Kidney (tissue), 14 donors: ENCODE data around the gene OSR1. TPM values are rescaled to one million over a fixed set of nuclear protein-coding genes. Genes with fewer than 3 reads are reported as not detected.

Experiments used
- DNase-seq, 5 donors: peaks; one replicate each; pipeline ENCODE4 v3.0.0-alpha.2; 2013 to 2020
- FAIRE-seq: peaks from 2 replicates; lab custom pipeline; 2012; peaks lifted over from hg19 to GRCh38; lab: Jason Lieb, UNC
- H3K27ac ChIP-seq, 2 donors: one replicate each; pipeline ENCODE4 v1.7.0; 2013; ENCODE audit warnings: low read depth in 2 of 2, low read length in 2 of 2, inconsistent platforms in 1 of 2
- H3K27me3 ChIP-seq: one replicate; pipeline ENCODE4 v1.7.1; 2013; ENCODE audit warnings: low read length, inconsistent platforms; ENCODE audit not compliant: control insufficient read depth, insufficient read depth
- H3K36me3 ChIP-seq, 3 donors: one replicate each; pipeline versions ENCODE4 v1.7.0 to v1.7.1; 2013; ENCODE audit warnings: low read length in 3 of 3, control low read depth in 1 of 3, inconsistent platforms in 1 of 3; ENCODE audit not compliant: insufficient read depth in 3 of 3, control insufficient read depth in 2 of 3
- H3K4me1 ChIP-seq, 3 donors: one replicate each; pipeline versions ENCODE4 v1.7.0 to v1.7.1; 2013; ENCODE audit warnings: low read length in 3 of 3, inconsistent platforms in 1 of 3, low read depth in 1 of 3; ENCODE audit not compliant: control insufficient read depth in 2 of 3, insufficient read depth in 2 of 3
- H3K4me3 ChIP-seq, 3 donors: one replicate each; pipeline versions ENCODE4 v1.7.0 to v1.8.1; 2013; ENCODE audit warnings: low read length in 3 of 3, control low read depth in 1 of 3, inconsistent platforms in 1 of 3
- H3K9ac ChIP-seq, 3 donors: one replicate each; pipeline versions ENCODE4 v1.7.0 to v1.7.1; 2013; ENCODE audit warnings: low read length in 3 of 3, control low read depth in 1 of 3, inconsistent platforms in 1 of 3
- H3K9me3 ChIP-seq, 3 donors: one replicate each; pipeline versions ENCODE4 v1.7.0 to v1.7.1; 2013; ENCODE audit warnings: low read length in 3 of 3, control low read depth in 1 of 3, inconsistent platforms in 1 of 3; ENCODE audit not compliant: control insufficient read depth in 2 of 3, insufficient read depth in 1 of 3
- intact Hi-C: fragments of 100-400 bp; cut with DNase I; formaldehyde crosslinking; loops from one replicate; pipeline ENCODE4 v1.11.1; 2022
- polyA plus RNA-seq: library from polyadenylated mRNA; stranded (reverse); fragments of 350-450 nt; fragmentation: Illumina TruSeq; extraction: RNeasy Lipid Tissue Mini Kit (QIAGEN cat#74804); gene quantifications from one replicate; pipeline ENCODE4 v1.2.3, GENCODE V29; 2014; ENCODE audit warnings: low read depth, low replicate concordance; ENCODE audit not compliant: insufficient read depth
- total RNA-seq: library from RNA; stranded (reverse); fragmentation: NEBNext Ultra II Directional; extraction: Animal tissue kit (Norgen Biotek cat#: 25700); gene quantifications from one replicate; pipeline ENCODE4 v1.2.1, GENCODE V29; 2021
- TF ChIP-seq, protein P1 (sequence below): IDR thresholded peaks from 3 replicates; pipeline ENCODE4 v1.5.1; 2012; ENCODE audit warnings: mild to moderate bottlenecking, moderate library complexity, borderline replicate concordance; ENCODE audit not compliant: insufficient read depth; ENCODE audit errors: extremely low read depth
- donor health status: control.
- donor health status: control.
- donor health status: control.
- donor health status: control.
- donor health status: control.
- donor health status: DM: yes; HTN: yes; CAD: no.
- donor health status: Normal renal cell carcinoma (clear cell type).

OSR1 gene
- total and polyA plus RNA-seq, 2 donors from 2014 or later, result 0.99 to 1.6 TPM

- DNase-seq, result peak; percentile 55 to 79 (median 62)
- Histone ChIP-seq H3K27me3 (peaks cover 41% of the 10 kb centered on the region), H3K4me1 (peaks cover 0 to 23% (median 10%) of the 10 kb centered on the region in 3 donors), H3K9me3 (no peaks in the 10 kb centered on the region), H3K36me3 (no peaks in the 10 kb centered on the region), H3K9ac (no peak overlapping the region), H3K4me3 (peak overlapping the region; percentile 23 to 99 (median 89)), H3K27ac (no peak overlapping the region)
- TF ChIP-seq, protein P1, sequence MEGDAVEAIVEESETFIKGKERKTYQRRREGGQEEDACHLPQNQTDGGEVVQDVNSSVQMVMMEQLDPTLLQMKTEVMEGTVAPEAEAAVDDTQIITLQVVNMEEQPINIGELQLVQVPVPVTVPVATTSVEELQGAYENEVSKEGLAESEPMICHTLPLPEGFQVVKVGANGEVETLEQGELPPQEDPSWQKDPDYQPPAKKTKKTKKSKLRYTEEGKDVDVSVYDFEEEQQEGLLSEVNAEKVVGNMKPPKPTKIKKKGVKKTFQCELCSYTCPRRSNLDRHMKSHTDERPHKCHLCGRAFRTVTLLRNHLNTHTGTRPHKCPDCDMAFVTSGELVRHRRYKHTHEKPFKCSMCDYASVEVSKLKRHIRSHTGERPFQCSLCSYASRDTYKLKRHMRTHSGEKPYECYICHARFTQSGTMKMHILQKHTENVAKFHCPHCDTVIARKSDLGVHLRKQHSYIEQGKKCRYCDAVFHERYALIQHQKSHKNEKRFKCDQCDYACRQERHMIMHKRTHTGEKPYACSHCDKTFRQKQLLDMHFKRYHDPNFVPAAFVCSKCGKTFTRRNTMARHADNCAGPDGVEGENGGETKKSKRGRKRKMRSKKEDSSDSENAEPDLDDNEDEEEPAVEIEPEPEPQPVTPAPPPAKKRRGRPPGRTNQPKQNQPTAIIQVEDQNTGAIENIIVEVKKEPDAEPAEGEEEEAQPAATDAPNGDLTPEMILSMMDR, result no peak
- intact Hi-C loops, result loop anchor here (10.0 kb wide), 1 partner anchor 503 kb away; no protein-coding TSS in a partner anchor
- FAIRE-seq, result no peak
Observed at GRCh38 chr2:19361325-19361990, 3.0 kb upstream of the OSR1 start.

GRCh38 chr2:19360966-19361321, 2.5 kb upstream of the OSR1 start:
- FAIRE-seq (no peak), DNase-seq (peak in 1 of 5 donors; percentile 57)
- Histone ChIP-seq H3K4me3 (peak overlapping the region in 1 of 3 donors; percentile 89), H3K36me3 (no peaks in the 10 kb centered on the region), H3K27me3 (peaks cover 44% of the 10 kb centered on the region), H3K9me3 (no peaks in the 10 kb centered on the region), H3K4me1 (peaks cover 0 to 24% (median 10%) of the 10 kb centered on the region in 3 donors), H3K9ac (no peak overlapping the region), H3K27ac (no peak overlapping the region)
- intact Hi-C loops, result loop anchor here (10.0 kb wide), 1 partner anchor 504 kb away; no protein-coding TSS in a partner anchor
- TF ChIP-seq, protein P1, result no peak

GRCh38 chr2:19360266-19360965, 2.0 kb upstream of the OSR1 start:
- intact Hi-C loops, result loop anchor here (10.0 kb wide), 1 partner anchor 504 kb away; no protein-coding TSS in a partner anchor
- Histone ChIP-seq H3K4me1 (peaks cover 0 to 24% (median 10%) of the 10 kb centered on the region in 3 donors), H3K9me3 (no peaks in the 10 kb centered on the region), H3K9ac (no peak overlapping the region), H3K27ac (no peak overlapping the region), H3K4me3 (no peak overlapping the region), H3K36me3 (no peaks in the 10 kb centered on the region), H3K27me3 (peaks cover 48% of the 10 kb centered on the region)
- DNase-seq (no peak), FAIRE-seq (no peak)
- TF ChIP-seq, protein P1, result no peak
